Esophagus squamous epithelium (tissue), 4 donors: ENCODE results near the gene DAPK1.

Experiments used
- POLR2A ChIP-seq, 4 donors: fragments of 450-650 bp; IDR thresholded peaks; one replicate each; pipeline ENCODE4 v1.6.1; 2017; ENCODE audit warnings: antibody characterized with exemption in 4 of 4, mild to moderate bottlenecking in 4 of 4, moderate library complexity in 3 of 4
- TF ChIP-seq, protein P1 (sequence below), 6 experiments: fragments of 450-650 bp in 4 of 6; fragments of 200-600 bp in 2 of 6; sonication (generic) in 2 of 6; IDR thresholded peaks; one replicate each; pipeline ENCODE4 v1.5.1; 2016 to 2019; ENCODE audit warnings: antibody characterized with exemption in 6 of 6, mild to moderate bottlenecking in 4 of 6, moderate library complexity in 4 of 6

DNA sequence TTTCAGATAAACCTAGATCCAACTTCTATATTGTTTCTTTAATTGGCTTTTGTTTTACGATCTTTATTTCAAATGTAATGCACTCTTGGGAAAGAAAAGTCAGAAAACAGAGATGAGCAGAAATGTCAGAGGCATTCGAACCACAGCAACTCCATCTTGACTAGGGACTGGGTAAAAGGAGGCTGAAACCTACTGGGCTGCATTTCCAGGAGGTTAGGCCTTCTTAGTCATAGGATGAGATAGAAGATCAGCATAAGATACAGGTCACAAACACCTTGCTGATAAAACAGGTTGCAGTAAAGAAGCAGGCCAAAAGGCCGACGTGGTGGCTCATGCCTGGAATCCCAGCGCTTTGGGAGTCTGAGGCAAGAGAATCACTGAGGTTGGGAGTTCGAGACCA is 30.5 kb upstream of the DAPK1 start:
- TF ChIP-seq, protein P1, sequence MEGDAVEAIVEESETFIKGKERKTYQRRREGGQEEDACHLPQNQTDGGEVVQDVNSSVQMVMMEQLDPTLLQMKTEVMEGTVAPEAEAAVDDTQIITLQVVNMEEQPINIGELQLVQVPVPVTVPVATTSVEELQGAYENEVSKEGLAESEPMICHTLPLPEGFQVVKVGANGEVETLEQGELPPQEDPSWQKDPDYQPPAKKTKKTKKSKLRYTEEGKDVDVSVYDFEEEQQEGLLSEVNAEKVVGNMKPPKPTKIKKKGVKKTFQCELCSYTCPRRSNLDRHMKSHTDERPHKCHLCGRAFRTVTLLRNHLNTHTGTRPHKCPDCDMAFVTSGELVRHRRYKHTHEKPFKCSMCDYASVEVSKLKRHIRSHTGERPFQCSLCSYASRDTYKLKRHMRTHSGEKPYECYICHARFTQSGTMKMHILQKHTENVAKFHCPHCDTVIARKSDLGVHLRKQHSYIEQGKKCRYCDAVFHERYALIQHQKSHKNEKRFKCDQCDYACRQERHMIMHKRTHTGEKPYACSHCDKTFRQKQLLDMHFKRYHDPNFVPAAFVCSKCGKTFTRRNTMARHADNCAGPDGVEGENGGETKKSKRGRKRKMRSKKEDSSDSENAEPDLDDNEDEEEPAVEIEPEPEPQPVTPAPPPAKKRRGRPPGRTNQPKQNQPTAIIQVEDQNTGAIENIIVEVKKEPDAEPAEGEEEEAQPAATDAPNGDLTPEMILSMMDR (IDR thresholded peaks at IDR 0.05), result no peak
- TF ChIP-seq POLR2A (IDR thresholded peaks at IDR 0.05), result no peak
